HG03354 (cell line): ENCODE data around the gene SMCO2.

ENCODE experiments used
- ATAC-seq: cut with Tn5 transposase; IDR thresholded peaks from one replicate; pipeline ENCODE4 v1.9.1; 2021; ENCODE audit warnings: mild to moderate bottlenecking; ENCODE audit not compliant: unreplicated experiment, poor library complexity, severe bottlenecking

The SMCO2 gene

GRCh38 chr12:27451036-27451825, 4.7 kb downstream of the SMCO2 start:
- ATAC-seq: no peak

GRCh38 chr12:27453421-27453820, 6.9 kb downstream of the SMCO2 start:
- ATAC-seq: no peak

GRCh38 chr12:27455589-27455988, 9.1 kb downstream of the SMCO2 start:
- no peak for ATAC-seq

- ATAC-seq: no peak
Observed at GRCh38 chr12:27456618-27457017, 10.1 kb downstream of the SMCO2 start.

- no peak for ATAC-seq
Observed at GRCh38 chr12:27460471-27460978, 14.0 kb downstream of the SMCO2 start.

- ATAC-seq: no peak
Observed at GRCh38 chr12:27462151-27462694, 15.7 kb downstream of the SMCO2 start.

- ATAC-seq: no peak
Observed at GRCh38 chr12:27462851-27463250, 16.3 kb downstream of the SMCO2 start.

- no peak for ATAC-seq
Observed at GRCh38 chr12:27463511-27464219, 17.1 kb downstream of the SMCO2 start.

GRCh38 chr12:27464220-27464554, 17.7 kb downstream of the SMCO2 start:
- ATAC-seq: no peak

- ATAC-seq: peak; percentile 74
Observed at GRCh38 chr12:27467641-27468040, 21.1 kb downstream of the SMCO2 start.

GRCh38 chr12:27468241-27468640, 21.7 kb downstream of the SMCO2 start:
- ATAC-seq: no peak

- no peak for ATAC-seq
Observed at GRCh38 chr12:27469176-27469736, 22.7 kb downstream of the SMCO2 start.

GRCh38 chr12:27472604-27473003, 26.1 kb downstream of the SMCO2 start:
- no peak for ATAC-seq

GRCh38 chr12:27474344-27474743, 27.8 kb downstream of the SMCO2 start:
- ATAC-seq: no peak

- no peak for ATAC-seq
Observed at GRCh38 chr12:27477049-27477448, 30.5 kb downstream of the SMCO2 start.

- no peak for ATAC-seq
Observed at GRCh38 chr12:27478949-27479348, 32.4 kb downstream of the SMCO2 start.

- no peak for ATAC-seq
Observed at GRCh38 chr12:27480016-27480415, 33.5 kb downstream of the SMCO2 start.

- no peak for ATAC-seq
Observed at GRCh38 chr12:27486961-27487360, 40.4 kb downstream of the SMCO2 start.

- ATAC-seq: no peak
Observed at GRCh38 chr12:27488479-27488878, 41.9 kb downstream of the SMCO2 start.

- ATAC-seq: no peak
Observed at GRCh38 chr12:27491226-27491625, 44.7 kb downstream of the SMCO2 start.
